Suprapubic skin (tissue), 4 donors: Measurements from ENCODE around the gene DNAAF8.

Experiments
- EP300 ChIP-seq: sonication (generic); formaldehyde crosslinking; IDR thresholded peaks from one replicate; pipeline ENCODE4 v1.6.1; 2017; ENCODE audit warnings: antibody characterized with exemption
- POLR2AphosphoS5 ChIP-seq, 3 donors: sonication (generic); formaldehyde crosslinking; IDR thresholded peaks; one replicate each; pipeline ENCODE4 v1.6.1; 2017; ENCODE audit warnings: antibody characterized with exemption in 3 of 3

- no peak for TF ChIP-seq EP300
- no peak for TF ChIP-seq POLR2AphosphoS5 (IDR thresholded peaks at IDR 0.05)
These were observed 53.5 kb downstream of the DNAAF8 start, which contains the start of gene SEPTIN12 for GRCh38 chr16:4787627-4788482.
